K562 (cell line): ENCODE results near the gene DNASE2B. TPM values are rescaled to one million over a fixed set of nuclear protein-coding genes. Genes with fewer than 3 reads are reported as not detected.

ENCODE experiments used
- FOXK2 ChIP-seq, 2 experiments: fragments of 450-650 bp; IDR thresholded peaks in 1 of 2; conservative IDR thresholded peaks in 1 of 2; 2 replicates each; pipeline ENCODE4 v1.6.1; 2016; ENCODE audit warnings: low read depth in 2 of 2, mild to moderate bottlenecking in 1 of 2
- GABPB1 ChIP-seq: sonication (generic); formaldehyde crosslinking; IDR thresholded peaks from 2 replicates; pipeline ENCODE4 v1.8.0; 2022; ENCODE audit warnings: mild to moderate bottlenecking, missing genetic modification reagents
- HDAC2 ChIP-seq: fragments of 450-650 bp; IDR thresholded peaks from 2 replicates; pipeline ENCODE4 v1.6.1; 2016; ENCODE audit warnings: mild to moderate bottlenecking
- HEY1 ChIP-seq: fragments of 250-450 bp; sonication (Bioruptor Pico); IDR thresholded peaks from 2 replicates; pipeline ENCODE4 v1.5.0; 2020; ENCODE audit warnings: mild to moderate bottlenecking, moderate library complexity, borderline replicate concordance
- MEF2A ChIP-seq: IDR thresholded peaks from 2 replicates; pipeline ENCODE4 v1.6.1; 2011; ENCODE audit warnings: low read depth, mild to moderate bottlenecking, low read length, moderate library complexity; ENCODE audit not compliant: control insufficient read depth
- PYGO2 ChIP-seq: fragments of 450-650 bp; IDR thresholded peaks from 2 replicates; pipeline ENCODE4 v1.6.1; 2016; ENCODE audit warnings: mild to moderate bottlenecking, missing genetic modification characterization, moderate library complexity, missing compliant biosample characterization
- RBM14 ChIP-seq: fragments of 200-400 bp; formaldehyde crosslinking; IDR thresholded peaks from 2 replicates; pipeline ENCODE4 v1.6.1; 2018; ENCODE audit warnings: low read depth, mild to moderate bottlenecking, low read length, moderate library complexity, borderline replicate concordance; ENCODE audit not compliant: insufficient read depth
- SIRT6 ChIP-seq: IDR thresholded peaks from one replicate; pipeline ENCODE4 v1.6.1; 2012; ENCODE audit warnings: low read depth, mild to moderate bottlenecking, control low read depth, inconsistent platforms, low read length, moderate library complexity
- ZFP36 ChIP-seq: fragments of 150-350 bp; IDR thresholded peaks from 2 replicates; pipeline ENCODE4 v1.6.1; 2018; ENCODE audit warnings: low read length, low read depth; ENCODE audit not compliant: partially characterized antibody
- ZNF699 ChIP-seq: fragments of 250-450 bp; sonication (Bioruptor Pico); IDR thresholded peaks from 2 replicates; pipeline ENCODE4 v1.8.0; 2021; ENCODE audit warnings: mild to moderate bottlenecking, moderate library complexity; ENCODE audit not compliant: insufficient replicate concordance
- polyA plus RNA-seq, 8 experiments: library from polyadenylated mRNA; depleted of rRNA in 4 of 8; stranded (reverse) in 5 of 8; unstranded in 3 of 8; fragments of >200 nt; fragmentation: Nextera tagmentation in 2 of 8; fragmentation: Illumina TruSeq in 1 of 8; extraction: Ambion mirVana in 2 of 8; extraction: Trizol in 1 of 8; gene quantifications; 2 replicates each; pipeline versions ENCODE4 v1.2.1 to v1.2.3, GENCODE V29; 2011 to 2014; ENCODE audit warnings: inconsistent platforms in 1 of 8, missing spikeins in 1 of 8
- total RNA-seq, 7 experiments: library from RNA; depleted of rRNA in 6 of 7; stranded (reverse); fragments of >200 nt in 6 of 7; fragmentation: Illumina TruSeq in 2 of 7; extraction: Trizol in 2 of 7; gene quantifications; 2 replicates each; pipeline versions ENCODE4 v1.2.1 to v1.2.3, GENCODE V29; 2011 to 2021; ENCODE audit warnings: low replicate concordance in 1 of 7
- TF ChIP-seq, protein P1 (sequence below): fragments of 450-650 bp; IDR thresholded peaks from 2 replicates; pipeline ENCODE4 v1.6.1; 2014; ENCODE audit warnings: low read depth, mild to moderate bottlenecking, moderate library complexity, borderline replicate concordance
- TF ChIP-seq, protein P2 (sequence below): sonication (generic); formaldehyde crosslinking; IDR thresholded peaks from 2 replicates; pipeline ENCODE4 v1.8.1; 2023; ENCODE audit warnings: mild to moderate bottlenecking, missing genetic modification reagents
- TF ChIP-seq, protein P3 (sequence below): fragments of 250-450 bp; sonication (Bioruptor Pico); IDR thresholded peaks from 2 replicates; pipeline ENCODE4 v1.4.0; 2020; ENCODE audit warnings: mild to moderate bottlenecking
- TF ChIP-seq, protein P4 (sequence below): fragments of 250-450 bp; sonication (Bioruptor Pico); IDR thresholded peaks from 2 replicates; pipeline ENCODE4 v1.5.0; 2021
- TF ChIP-seq, protein P5 (sequence below): sonication (generic); formaldehyde crosslinking; IDR thresholded peaks from 2 replicates; pipeline ENCODE4 v1.8.0; 2022; ENCODE audit warnings: mild to moderate bottlenecking, missing genetic modification reagents
- TF ChIP-seq, protein P6 (sequence below): sonication (generic); formaldehyde crosslinking; IDR thresholded peaks from 2 replicates; pipeline ENCODE4 v1.8.0; 2022; ENCODE audit warnings: mild to moderate bottlenecking, missing genetic modification reagents

The DNASE2B gene
- total and polyA plus RNA-seq, 9 of the 15 experiments (the other 6 are each of a cell fraction or from before 2014, with no cell fraction given) = not detected

DNA sequence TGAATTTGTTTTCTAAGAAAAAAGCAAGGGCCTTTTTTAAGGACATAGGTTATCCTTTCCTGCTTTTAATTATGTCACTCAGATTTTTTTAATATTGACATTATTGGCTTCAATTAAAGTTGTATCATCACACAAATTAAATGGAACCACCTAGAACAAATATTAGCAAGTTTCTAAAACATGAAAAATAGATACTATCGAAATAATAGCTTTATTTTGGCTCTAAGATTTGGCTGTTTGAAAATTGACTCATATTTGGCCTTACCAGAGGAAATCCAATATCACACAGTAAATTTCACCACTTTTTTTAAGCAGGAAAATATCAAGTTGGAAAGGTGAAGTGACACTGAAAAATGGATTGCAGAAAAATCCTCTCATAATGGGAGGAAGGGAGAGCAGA is 9.2 kb downstream of the DNASE2B start (continued):
- TF ChIP-seq, protein P1, sequence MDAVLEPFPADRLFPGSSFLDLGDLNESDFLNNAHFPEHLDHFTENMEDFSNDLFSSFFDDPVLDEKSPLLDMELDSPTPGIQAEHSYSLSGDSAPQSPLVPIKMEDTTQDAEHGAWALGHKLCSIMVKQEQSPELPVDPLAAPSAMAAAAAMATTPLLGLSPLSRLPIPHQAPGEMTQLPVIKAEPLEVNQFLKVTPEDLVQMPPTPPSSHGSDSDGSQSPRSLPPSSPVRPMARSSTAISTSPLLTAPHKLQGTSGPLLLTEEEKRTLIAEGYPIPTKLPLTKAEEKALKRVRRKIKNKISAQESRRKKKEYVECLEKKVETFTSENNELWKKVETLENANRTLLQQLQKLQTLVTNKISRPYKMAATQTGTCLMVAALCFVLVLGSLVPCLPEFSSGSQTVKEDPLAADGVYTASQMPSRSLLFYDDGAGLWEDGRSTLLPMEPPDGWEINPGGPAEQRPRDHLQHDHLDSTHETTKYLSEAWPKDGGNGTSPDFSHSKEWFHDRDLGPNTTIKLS = no peak
- TF ChIP-seq, protein P2, sequence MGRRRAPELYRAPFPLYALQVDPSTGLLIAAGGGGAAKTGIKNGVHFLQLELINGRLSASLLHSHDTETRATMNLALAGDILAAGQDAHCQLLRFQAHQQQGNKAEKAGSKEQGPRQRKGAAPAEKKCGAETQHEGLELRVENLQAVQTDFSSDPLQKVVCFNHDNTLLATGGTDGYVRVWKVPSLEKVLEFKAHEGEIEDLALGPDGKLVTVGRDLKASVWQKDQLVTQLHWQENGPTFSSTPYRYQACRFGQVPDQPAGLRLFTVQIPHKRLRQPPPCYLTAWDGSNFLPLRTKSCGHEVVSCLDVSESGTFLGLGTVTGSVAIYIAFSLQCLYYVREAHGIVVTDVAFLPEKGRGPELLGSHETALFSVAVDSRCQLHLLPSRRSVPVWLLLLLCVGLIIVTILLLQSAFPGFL = no peak
- TF ChIP-seq, protein P3, sequence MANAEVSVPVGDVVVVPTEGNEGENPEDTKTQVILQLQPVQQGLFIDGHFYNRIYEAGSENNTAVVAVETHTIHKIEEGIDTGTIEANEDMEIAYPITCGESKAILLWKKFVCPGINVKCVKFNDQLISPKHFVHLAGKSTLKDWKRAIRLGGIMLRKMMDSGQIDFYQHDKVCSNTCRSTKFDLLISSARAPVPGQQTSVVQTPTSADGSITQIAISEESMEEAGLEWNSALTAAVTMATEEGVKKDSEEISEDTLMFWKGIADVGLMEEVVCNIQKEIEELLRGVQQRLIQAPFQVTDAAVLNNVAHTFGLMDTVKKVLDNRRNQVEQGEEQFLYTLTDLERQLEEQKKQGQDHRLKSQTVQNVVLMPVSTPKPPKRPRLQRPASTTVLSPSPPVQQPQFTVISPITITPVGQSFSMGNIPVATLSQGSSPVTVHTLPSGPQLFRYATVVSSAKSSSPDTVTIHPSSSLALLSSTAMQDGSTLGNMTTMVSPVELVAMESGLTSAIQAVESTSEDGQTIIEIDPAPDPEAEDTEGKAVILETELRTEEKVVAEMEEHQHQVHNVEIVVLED (CRISPR knock-in tag) = no peak
- TF ChIP-seq PYGO2 (tag) (no peak), SIRT6 (no peak), ZFP36 (no peak), HDAC2 (no peak), RBM14 (no peak), HEY1 (CRISPR knock-in tag) (no peak), FOXK2 (conservative IDR thresholded peaks at IDR 0.05 in 1 of 2, IDR thresholded peaks at IDR 0.05 in 1 of 2; ENCODE audit: low read depth in 2 of 2) (no peak), GABPB1 (no peak), MEF2A (no peak), ZNF699 (CRISPR knock-in tag) (no peak)
- TF ChIP-seq, protein P4, sequence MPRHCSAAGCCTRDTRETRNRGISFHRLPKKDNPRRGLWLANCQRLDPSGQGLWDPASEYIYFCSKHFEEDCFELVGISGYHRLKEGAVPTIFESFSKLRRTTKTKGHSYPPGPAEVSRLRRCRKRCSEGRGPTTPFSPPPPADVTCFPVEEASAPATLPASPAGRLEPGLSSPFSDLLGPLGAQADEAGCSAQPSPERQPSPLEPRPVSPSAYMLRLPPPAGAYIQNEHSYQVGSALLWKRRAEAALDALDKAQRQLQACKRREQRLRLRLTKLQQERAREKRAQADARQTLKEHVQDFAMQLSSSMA = no peak
- TF ChIP-seq, protein P5, sequence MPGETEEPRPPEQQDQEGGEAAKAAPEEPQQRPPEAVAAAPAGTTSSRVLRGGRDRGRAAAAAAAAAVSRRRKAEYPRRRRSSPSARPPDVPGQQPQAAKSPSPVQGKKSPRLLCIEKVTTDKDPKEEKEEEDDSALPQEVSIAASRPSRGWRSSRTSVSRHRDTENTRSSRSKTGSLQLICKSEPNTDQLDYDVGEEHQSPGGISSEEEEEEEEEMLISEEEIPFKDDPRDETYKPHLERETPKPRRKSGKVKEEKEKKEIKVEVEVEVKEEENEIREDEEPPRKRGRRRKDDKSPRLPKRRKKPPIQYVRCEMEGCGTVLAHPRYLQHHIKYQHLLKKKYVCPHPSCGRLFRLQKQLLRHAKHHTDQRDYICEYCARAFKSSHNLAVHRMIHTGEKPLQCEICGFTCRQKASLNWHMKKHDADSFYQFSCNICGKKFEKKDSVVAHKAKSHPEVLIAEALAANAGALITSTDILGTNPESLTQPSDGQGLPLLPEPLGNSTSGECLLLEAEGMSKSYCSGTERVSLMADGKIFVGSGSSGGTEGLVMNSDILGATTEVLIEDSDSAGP = no peak
- TF ChIP-seq, protein P6, sequence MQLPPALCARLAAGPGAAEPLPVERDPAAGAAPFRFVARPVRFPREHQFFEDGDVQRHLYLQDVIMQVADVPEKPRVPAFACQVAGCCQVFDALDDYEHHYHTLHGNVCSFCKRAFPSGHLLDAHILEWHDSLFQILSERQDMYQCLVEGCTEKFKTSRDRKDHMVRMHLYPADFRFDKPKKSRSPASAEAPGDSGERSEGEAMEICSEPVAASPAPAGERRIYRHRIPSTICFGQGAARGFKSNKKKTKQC (CRISPR knock-in tag) = no peak
